KOPT-K1 (cell line): ENCODE measurements around the gene KDM6A.
"Not testable (repeated sequence)": the region's sequence is repeated elsewhere in the genome, so short reads cannot be mapped to it uniquely, and the experiment has no call there.

Experiments used
- H3K27ac ChIP-seq: fragments of 200-600 bp; sonication (generic); 2 replicates; pipeline ENCODE4 v1.5.1; 2016; ENCODE audit warnings: antibody characterized with exemption, mild to moderate bottlenecking, low read depth, low read length; ENCODE audit not compliant: poor library complexity, severe bottlenecking
- H3K36me3 ChIP-seq: fragments of 200-600 bp; sonication (generic); 2 replicates; pipeline ENCODE4 v1.5.1; 2017; ENCODE audit warnings: antibody characterized with exemption, mild to moderate bottlenecking, low read length, moderate library complexity; ENCODE audit not compliant: insufficient read depth
- H3K9me3 ChIP-seq: fragments of 200-600 bp; sonication (generic); 2 replicates; pipeline ENCODE4 v1.5.1; 2017; ENCODE audit warnings: antibody characterized with exemption, low read length, mild to moderate bottlenecking; ENCODE audit not compliant: insufficient read depth, poor library complexity, severe bottlenecking

The KDM6A gene

DNA sequence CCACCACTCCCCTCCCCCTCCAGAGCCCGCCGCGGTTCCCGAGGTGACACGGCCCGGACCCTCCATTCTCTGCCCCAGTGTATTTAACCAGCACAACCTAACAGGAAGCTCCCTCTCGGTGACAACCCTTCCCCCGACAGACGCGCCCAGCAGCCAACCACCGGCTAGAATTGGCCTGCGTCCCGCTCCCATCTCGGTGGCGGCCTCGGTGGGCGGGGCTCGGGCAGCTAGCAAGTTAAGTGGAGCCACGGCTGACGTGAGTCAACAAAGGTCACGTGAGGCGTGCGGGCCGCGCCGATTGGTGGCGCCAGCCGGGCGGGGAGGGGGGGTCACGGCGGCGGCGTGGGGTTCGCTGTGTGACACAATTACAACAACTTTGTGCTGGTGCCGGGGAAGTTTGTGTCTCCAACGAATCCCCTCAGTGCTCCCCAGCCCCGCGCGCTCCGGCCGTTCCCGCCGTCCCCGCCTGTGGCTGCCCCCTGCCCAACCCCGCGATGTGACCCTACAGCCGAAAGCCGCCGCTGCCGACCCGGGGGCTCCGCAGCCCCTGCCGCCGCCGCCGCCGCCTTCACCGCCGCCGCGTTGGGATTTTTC lies at the start of gene KDM6A:
Gene KDM6A (plus strand): TSS at position 368 of the 594 bp plus-strand sequence. CDS start 364 bp downstream, outside the sequence.
- Histone ChIP-seq H3K9me3 (no peaks in the 10 kb centered on the region), H3K36me3 (peaks cover 5% of the 10 kb centered on the region; the same call in 1 of the 2 replicates), H3K27ac (peak within 1 kb of the TSS; percentile 87)

DNA sequence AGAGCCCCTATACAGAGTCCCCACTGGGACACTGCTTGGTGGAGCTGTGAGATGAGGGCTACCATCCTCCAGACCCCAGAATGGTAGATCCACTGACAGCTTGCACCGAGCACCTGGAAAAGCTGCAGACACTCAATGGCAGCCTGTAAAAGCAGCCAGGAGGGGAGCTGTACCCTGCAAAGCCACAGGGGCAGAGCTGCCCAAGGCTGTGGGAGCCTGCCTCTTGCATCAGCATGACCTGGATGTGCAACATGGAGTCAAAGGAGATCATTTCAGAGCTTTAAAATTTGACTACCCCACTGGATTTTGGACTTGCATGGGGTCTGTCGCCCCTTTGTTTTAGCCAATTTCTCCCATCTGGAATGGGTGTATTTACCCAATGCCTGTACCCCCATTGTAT lies 49.8 kb upstream of the KDM6A start:
- H3K27ac ChIP-seq, H3K36me3 ChIP-seq, H3K9me3 ChIP-seq: not testable (repeated sequence)

DNA sequence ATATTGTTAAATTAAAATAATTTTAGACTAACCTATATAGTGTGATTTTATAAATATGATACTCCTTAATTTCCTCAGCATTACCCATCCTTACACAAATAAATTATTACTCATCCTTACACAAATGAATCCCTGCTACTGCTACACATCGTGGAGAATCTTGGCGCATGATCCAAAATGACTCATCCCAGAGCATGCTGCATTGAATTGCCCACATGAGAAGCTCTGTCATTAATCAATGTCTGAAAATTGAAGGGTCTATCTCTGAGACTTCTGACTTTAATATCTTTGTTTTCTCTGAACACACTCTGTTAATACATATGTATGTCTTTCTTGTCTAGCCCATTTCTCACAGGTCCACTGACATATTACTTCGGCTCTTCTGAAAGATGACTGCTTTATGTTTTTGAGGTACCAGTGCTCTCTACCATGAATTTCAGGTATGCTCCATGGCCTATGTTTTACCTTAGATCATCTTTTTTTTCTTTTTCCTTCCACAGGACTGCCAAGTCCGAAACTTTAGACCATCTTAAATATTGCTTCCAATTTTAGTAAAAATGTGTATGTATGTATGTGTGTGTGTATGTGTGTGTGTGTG lies 44.9 kb upstream of the KDM6A start:
- Histone ChIP-seq H3K27ac (no peak overlapping the region), H3K36me3 (no peaks in the 10 kb centered on the region), H3K9me3 (no peaks in the 10 kb centered on the region)

DNA sequence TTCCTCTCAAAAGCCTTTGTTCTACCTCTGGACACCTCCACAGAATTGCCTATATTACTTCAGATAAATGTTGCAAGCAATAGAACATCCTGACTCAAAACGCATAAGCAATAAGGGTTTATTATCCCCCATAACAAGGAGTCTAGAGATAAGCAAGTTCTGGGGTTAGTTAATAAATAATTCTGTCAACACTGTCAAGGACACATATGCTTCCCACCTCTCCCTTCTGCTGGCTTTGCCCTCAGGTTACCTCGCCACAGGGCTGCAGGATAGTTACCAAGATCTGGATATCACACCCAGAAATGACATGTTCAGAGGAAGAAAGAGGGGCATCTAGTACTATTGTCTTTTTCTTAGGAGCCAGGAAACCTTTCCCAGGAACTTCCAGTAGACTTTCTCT lies 43.2 kb upstream of the KDM6A start:
- Histone ChIP-seq H3K27ac (no peak overlapping the region), H3K36me3 (no peaks in the 10 kb centered on the region), H3K9me3 (no peaks in the 10 kb centered on the region)

DNA sequence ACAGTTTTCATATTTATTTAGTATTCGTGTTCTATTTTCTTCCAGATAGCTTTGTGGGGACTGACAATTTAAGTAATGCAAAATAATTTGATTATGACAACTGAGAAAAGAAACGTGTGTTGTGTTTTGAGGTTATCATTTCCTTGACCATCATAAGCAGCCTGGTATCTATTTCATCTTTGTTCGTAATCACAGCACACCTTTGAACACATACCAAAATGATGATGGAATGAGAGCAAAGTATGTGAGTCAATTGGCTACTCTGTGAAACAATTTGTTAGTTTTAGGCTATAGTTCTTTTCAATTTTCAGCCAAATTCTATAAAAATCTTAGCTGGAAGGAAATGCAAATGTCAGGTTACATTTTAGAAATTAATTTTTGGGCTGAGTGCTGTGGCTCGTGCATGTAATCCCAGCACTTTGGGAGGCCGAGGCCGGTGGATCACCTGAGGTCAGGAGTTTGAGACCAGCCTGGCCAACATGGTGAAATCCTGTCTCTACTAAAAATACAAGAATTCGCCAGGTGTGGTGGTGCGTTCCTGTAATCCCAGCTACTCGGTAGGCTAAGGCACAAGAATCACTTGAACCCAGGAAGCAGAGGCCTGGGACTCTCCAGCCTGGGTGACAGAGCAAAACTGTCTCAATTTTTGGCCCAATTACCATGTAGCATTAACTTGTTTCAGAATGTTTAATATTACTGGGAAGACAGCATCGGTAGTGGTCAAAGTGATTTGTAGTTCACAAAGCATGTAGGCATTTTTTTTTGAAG lies 30.3 kb upstream of the KDM6A start:
- Histone ChIP-seq H3K36me3 (no peaks in the 10 kb centered on the region), H3K9me3 (no peaks in the 10 kb centered on the region), H3K27ac (no peak overlapping the region)

DNA sequence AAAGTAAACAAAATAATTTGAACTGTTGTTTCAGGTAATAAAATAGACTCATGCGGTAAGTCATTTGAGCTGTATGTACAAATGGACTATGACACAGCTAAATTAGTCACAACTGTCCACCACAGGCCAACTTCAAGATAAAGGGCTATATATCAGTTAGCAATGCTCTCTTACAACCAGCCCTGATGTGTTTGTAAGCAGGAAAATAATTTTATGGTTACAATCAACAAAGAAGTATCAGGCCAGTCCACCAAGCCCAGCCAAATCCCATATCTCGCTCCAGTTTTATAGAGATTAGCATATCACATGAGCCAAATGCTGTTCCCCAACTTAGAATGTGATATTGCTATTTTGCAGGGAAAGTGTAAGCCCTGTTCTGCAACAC lies 29.7 kb upstream of the KDM6A start:
- H3K36me3 ChIP-seq, result no peaks in the 10 kb centered on the region
- H3K9me3 ChIP-seq, result no peaks in the 10 kb centered on the region
- no peak overlapping the region for H3K27ac ChIP-seq

DNA sequence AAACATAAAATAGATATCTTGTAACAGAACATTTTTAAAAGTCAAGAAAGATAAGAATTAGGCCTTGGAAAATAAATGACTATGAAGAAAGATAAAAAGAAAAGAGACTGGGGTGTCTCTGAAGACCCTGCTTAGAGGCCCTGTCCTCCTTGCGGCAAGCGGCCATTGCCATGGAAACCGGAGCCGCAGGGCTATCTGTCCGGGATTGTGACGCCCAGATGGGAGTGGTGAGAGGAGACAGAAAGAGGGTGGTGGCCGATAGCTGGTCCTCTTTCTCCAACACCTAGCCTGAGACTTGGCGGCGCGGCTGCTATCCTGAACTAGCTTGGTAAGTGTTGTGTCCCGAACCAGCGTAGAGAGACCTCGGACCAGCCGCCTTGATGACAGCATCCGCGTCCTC lies 29.2 kb upstream of the KDM6A start, which contains the start of gene DUSP21:
Gene DUSP21 (plus strand): TSS at position 269 of the 400 bp plus-strand sequence. CDS start 112 bp downstream, at position 381.
- no peaks in the 10 kb centered on the region for H3K36me3 ChIP-seq
- no peak within 1 kb of the TSS for H3K27ac ChIP-seq
- H3K9me3 ChIP-seq, result no peaks in the 10 kb centered on the region

DNA sequence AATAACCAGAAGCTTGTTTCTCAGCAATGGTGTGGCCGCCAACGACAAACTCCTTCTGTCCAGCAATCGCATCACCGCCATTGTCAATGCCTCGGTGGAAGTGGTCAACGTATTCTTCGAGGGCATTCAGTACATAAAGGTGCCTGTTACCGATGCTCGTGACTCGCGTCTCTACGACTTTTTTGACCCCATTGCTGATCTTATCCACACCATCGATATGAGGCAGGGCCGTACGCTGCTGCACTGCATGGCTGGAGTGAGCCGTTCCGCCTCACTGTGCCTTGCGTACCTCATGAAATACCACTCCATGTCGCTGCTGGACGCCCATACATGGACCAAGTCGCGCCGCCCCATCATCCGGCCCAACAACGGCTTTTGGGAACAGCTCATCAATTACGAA lies 28.8 kb upstream of the KDM6A start:
- no peak overlapping the region for H3K27ac ChIP-seq
- no peaks in the 10 kb centered on the region for H3K9me3 ChIP-seq
- H3K36me3 ChIP-seq, result no peaks in the 10 kb centered on the region

DNA sequence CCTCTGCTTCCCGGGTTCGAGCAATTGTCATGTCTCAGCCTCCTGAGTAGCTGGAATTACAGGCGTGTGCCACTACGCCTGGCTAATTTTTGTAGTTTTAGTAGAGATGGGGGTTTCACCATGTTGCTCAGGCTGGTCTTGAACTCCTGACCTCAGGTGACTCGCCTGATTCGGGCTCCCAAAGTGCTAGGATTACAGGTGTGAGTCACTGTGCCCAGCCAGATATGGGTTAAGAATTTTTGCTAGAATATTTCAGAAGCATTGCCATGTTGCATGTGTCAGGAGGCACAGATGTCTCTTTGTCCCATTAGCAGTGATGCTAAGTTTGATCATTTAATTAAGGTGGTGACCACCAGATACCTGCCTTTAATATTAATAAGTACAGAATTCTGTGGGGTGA lies 22.1 kb upstream of the KDM6A start:
- not testable (repeated sequence) for H3K9me3 ChIP-seq, H3K36me3 ChIP-seq, H3K27ac ChIP-seq

DNA sequence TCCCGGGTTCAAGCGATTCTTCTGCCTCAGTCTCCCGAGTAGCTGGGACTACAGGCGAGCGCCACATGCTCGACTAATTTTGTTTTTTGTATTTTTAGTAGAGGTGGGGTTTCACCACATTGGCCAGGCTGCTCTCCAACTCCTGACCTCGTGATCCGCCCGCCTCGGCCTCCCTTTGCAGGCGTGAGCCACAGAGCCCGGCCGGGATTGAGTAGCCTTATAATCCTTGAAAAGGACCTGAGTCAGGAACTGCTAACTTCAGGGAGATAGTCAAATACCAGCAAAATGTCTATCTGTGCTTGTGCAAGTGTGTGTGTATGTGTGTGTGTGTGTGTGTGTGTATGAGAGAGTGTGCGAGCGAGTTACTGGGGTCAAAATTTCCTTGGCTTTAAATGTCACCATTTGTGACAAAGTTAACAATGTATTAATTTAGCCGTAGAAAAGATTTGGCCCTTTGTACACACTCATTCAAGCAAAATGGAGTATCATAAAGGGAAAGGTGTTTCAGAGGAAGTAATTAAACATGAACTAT lies 1.8 kb upstream of the KDM6A start:
- Histone ChIP-seq H3K9me3 (no peaks in the 10 kb centered on the region), H3K36me3 (no peaks in the 10 kb centered on the region), H3K27ac (no peak overlapping the region)

DNA sequence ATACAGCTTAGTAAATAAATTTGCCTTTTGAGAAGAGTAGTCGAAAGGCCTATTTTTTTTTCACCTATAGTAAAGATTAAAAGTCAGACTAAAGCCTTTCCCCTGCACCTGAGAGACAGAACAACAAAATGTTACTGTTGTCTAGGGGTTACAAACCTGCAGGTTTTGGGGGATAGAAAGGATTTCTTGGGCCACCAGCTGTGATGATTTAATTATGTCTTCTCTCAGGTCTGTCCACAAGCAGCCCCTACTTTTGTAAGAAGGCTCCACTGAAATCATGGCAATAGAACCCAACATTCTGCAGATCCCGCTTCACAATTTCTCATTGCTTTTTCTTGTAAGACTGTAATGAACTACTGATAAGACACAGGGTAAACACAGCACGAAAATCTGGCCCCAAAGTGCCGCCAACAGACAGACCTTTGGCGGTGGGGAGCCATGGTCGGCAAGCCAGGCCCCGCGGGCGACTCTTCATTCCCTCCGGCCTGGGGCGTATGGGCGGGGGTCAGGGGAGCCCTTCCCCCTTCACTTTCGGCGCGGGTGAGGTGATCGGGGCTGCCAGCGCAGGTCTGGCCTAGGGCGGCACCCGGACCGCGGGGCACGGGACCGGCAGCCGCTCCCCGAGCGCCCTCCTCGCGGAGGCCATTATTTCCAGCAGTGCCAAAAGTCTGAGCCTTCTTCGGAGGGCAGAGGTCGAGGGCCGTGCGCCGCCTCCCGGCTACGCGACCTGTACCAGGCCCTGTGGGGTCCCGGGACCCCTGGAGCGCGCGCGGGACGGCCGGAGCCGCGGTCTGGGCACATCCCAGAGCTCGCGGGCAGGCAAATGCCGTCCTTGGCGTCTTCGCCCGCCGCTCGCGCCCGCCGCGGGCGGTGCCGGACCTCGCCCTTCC lies 812 bp upstream of the KDM6A start:
- H3K36me3 ChIP-seq, result peaks cover 5% of the 10 kb centered on the region; the same call in 1 of the 2 replicates
- peak overlapping the region; percentile 76 for H3K27ac ChIP-seq
- no peaks in the 10 kb centered on the region for H3K9me3 ChIP-seq

DNA sequence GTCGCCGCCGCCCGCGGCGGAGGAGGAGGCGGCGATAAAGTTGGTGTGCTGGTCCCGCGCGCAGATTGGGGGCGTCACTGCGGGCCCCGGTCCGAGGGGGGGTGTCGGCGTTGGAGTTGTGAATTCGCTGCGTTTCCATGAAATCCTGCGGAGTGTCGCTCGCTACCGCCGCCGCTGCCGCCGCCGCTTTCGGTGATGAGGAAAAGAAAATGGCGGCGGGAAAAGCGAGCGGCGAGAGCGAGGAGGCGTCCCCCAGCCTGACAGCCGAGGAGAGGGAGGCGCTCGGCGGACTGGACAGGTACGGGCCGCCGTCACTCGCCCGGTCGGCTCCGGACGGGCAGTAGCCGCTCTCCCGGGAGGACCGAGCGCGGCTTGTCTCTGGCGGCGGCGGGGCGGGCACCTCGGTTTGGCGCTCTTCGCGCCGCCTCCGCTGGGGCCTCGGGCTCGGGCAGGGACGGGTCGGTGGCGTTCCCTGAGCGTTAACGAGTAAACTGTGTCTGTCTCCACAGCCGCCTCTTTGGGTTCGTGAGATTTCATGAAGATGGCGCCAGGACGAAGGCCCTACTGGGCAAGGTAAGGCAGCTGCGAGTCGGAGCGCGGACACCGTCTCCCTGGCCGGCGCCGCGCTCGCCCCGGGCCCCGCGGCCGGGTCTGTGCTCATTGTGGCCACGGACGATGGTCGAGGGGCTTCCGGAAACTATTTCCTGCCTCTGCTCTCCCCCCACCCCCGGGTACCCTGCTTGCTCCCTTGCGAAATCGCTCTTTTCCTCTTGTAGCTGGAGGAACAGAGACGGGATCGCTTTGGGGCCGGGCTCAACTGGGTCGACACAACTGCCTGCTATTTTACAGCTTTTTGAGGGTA lies 658 bp downstream of the KDM6A start:
- H3K36me3 ChIP-seq, result peaks cover 5% of the 10 kb centered on the region; the same call in 1 of the 2 replicates
- H3K9me3 ChIP-seq, result no peaks in the 10 kb centered on the region
- peak overlapping the region; percentile 87 for H3K27ac ChIP-seq

DNA sequence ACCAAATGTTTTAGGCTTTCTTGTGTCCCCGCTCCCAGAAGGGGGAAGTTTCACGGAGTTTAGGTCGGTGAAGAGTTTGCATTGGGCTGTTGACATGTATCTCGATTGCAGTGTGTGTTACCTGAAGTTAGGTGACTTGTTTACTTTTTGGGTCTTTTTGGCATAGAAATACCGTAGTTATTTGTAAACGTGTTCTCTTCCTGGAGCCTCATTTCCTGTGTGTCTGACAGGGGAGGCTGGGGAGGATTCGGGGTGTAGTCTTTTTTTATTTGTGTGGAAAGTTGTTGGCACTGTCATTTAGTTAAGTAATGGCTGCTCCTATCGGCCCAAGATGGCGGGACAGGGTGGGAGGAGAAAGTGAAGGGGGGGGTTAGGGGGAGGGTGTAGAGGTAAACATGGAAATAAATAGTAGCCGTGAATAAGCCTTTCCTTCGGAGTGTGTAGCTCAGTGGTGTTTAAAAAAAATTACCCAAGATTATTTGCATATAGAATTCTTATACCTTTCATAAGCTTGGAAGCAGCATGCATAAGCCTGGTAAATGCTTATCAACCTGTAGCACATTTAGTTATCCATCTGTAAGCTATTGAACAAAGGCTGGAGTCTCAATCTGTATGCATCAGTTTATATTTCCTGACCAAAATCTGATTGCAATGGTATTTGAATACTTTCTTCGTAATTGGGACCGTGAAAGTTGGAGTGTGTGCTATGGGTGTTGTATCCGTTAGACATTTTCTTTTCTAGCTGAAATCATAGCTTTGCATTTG lies 1.6 kb downstream of the KDM6A start:
- peak overlapping the region; percentile 87 for H3K27ac ChIP-seq

More for the DNA sequence above, 1.6 kb downstream of the KDM6A start:
- Histone ChIP-seq H3K9me3 (no peaks in the 10 kb centered on the region), H3K36me3 (peaks cover 5% of the 10 kb centered on the region; the same call in 1 of the 2 replicates)
